GM23248 (cell line): ENCODE data around the gene KBTBD3. TPM values are rescaled to one million over a fixed set of nuclear protein-coding genes. Genes with fewer than 3 reads are reported as not detected.

Experiments
- DNase-seq: peaks from one replicate; pipeline ENCODE4 v3.0.0-alpha.2; 2015
- H2AFZ ChIP-seq: fragments of 200-600 bp; sonication (generic); 2 replicates; pipeline ENCODE4 v1.6.1; 2016; ENCODE audit warnings: antibody characterized with exemption
- H3F3A ChIP-seq: fragments of 200-600 bp; sonication (generic); 2 replicates; pipeline ENCODE4 v1.6.1; 2016; ENCODE audit warnings: mild to moderate bottlenecking, antibody characterized with exemption, mixed run types; ENCODE audit not compliant: insufficient read depth
- H3K27ac ChIP-seq: fragments of 200-600 bp; sonication (generic); 2 replicates; pipeline ENCODE4 v1.5.1; 2016; ENCODE audit warnings: mild to moderate bottlenecking
- H3K27me3 ChIP-seq: fragments of 200-600 bp; sonication (generic); replicated peaks from 2 replicates; pipeline ENCODE4 v1.6.1; 2016; ENCODE audit warnings: mild to moderate bottlenecking; ENCODE audit not compliant: insufficient read depth
- H3K36me3 ChIP-seq: fragments of 200-600 bp; sonication (generic); 2 replicates; pipeline ENCODE4 v1.6.1; 2016; ENCODE audit warnings: low read depth, mild to moderate bottlenecking
- H3K4me1 ChIP-seq: fragments of 200-600 bp; sonication (generic); 2 replicates; pipeline ENCODE4 v1.6.1; 2016; ENCODE audit warnings: mild to moderate bottlenecking; ENCODE audit not compliant: insufficient read depth
- H3K4me2 ChIP-seq: fragments of 200-600 bp; sonication (generic); one replicate; pipeline ENCODE4 v1.6.1; 2016; ENCODE audit warnings: mild to moderate bottlenecking; ENCODE audit not compliant: unreplicated experiment
- H3K4me3 ChIP-seq: fragments of 200-600 bp; sonication (generic); 2 replicates; pipeline ENCODE4 v1.5.1; 2016; ENCODE audit warnings: mild to moderate bottlenecking
- H3K79me2 ChIP-seq: fragments of 200-600 bp; sonication (generic); 2 replicates; pipeline ENCODE4 v1.6.1; 2016; ENCODE audit warnings: mild to moderate bottlenecking; ENCODE audit not compliant: insufficient read depth
- H3K9ac ChIP-seq: fragments of 200-600 bp; sonication (generic); 2 replicates; pipeline ENCODE4 v1.6.1; 2016; ENCODE audit warnings: mild to moderate bottlenecking
- H3K9me2 ChIP-seq: fragments of 200-600 bp; sonication (generic); 2 replicates; pipeline ENCODE4 v1.6.1; 2016; ENCODE audit warnings: mixed run types, mild to moderate bottlenecking, moderate library complexity; ENCODE audit not compliant: insufficient read depth
- H3K9me3 ChIP-seq: fragments of 200-600 bp; sonication (generic); one replicate; pipeline ENCODE4 v1.6.1; 2017; ENCODE audit warnings: low read depth
- H4K20me1 ChIP-seq: fragments of 200-600 bp; sonication (generic); 2 replicates; pipeline ENCODE4 v1.6.0; 2016; ENCODE audit not compliant: insufficient read depth
- EZH2 ChIP-seq: fragments of 200-600 bp; sonication (generic); IDR thresholded peaks from 2 replicates; pipeline ENCODE4 v1.6.1; 2018; ENCODE audit warnings: antibody characterized with exemption, mild to moderate bottlenecking; ENCODE audit not compliant: insufficient read depth, poor library complexity, severe bottlenecking
- EZH2phosphoT487 ChIP-seq: fragments of 200-600 bp; sonication (generic); IDR thresholded peaks from 2 replicates; pipeline ENCODE4 v1.6.1; 2018; ENCODE audit warnings: antibody characterized with exemption, moderate library complexity, mild to moderate bottlenecking, low read depth; ENCODE audit not compliant: insufficient read depth
- WGBS, 2 experiments: methylation state at CpG; one replicate each; pipeline ENCODE4 v1.1.6; 2015 to 2017; ENCODE audit warnings: low lambda C conversion rate in 2 of 2, low coverage in 1 of 2; ENCODE audit errors: missing lambda C conversion rate in 2 of 2; 5-methylcytosine and 5-hydroxymethylcytosine counted together
- in situ Hi-C: fragments of 300-500 bp; cut with MboI; formaldehyde crosslinking; loops from 2 replicates; pipeline ENCODE4 v1.15.0; 2020
- polyA plus RNA-seq: library from polyadenylated mRNA; unstranded; fragments of >200 nt; fragmentation: Nextera tagmentation; extraction: Ambion mirVana; gene quantifications from 2 replicates; pipeline ENCODE4 v1.2.1, GENCODE V29; 2016
- total RNA-seq: library from RNA; depleted of rRNA; stranded (reverse); fragments of >200 nt; shearing (Covaris generic); gene quantifications from 2 replicates; pipeline ENCODE4 v1.2.3, GENCODE V29; 2014

KBTBD3 gene
- total and polyA plus RNA-seq, 2 experiments from 2014 or later: 3.6 to 7.7 TPM

GRCh38 chr11:106082096-106082495 is 4.9 kb upstream of the KBTBD3 start:
- Histone ChIP-seq H3K27me3 (no peaks in the 10 kb centered on the region), H3K36me3 (peaks cover 33% of the 10 kb centered on the region), H4K20me1 (peaks cover 3% of the 10 kb centered on the region; the same call in 1 of the 2 replicates), H3K9me2 (no peaks in the 10 kb centered on the region), H3K4me1 (peaks cover 12% of the 10 kb centered on the region; the same call in 1 of the 2 replicates), H3K4me2 (no peak overlapping the region), H3K79me2 (peaks cover 91% of the 10 kb centered on the region), H3K27ac (no peak overlapping the region), H3K4me3 (no peak overlapping the region), H3K9ac (no peak overlapping the region), H2AFZ (no peak overlapping the region), H3F3A (peaks cover 18% of the 10 kb centered on the region; the same call in 1 of the 2 replicates), H3K9me3 (no peaks in the 10 kb centered on the region)
- TF ChIP-seq EZH2phosphoT487 (no peak), EZH2 (no peak)
- in situ Hi-C loops: no loop called here
- no peak for DNase-seq

GRCh38 chr11:106077609-106078455 is 685 bp upstream of the KBTBD3 start, which contains the start of gene AASDHPPT:
AASDHPPT (plus strand) TSS chr11:106077662; CDS start chr11:106077711, 49 bp downstream.
- H3K4me1 ChIP-seq: peaks cover 15% of the 10 kb centered on the region; the same call in 1 of the 2 replicates
- peak within 1 kb of the TSS; percentile 96 for H3K9ac ChIP-seq
- peak within 1 kb of the TSS; percentile 95 for H2AFZ ChIP-seq
- peaks cover 25% of the 10 kb centered on the region for H3K36me3 ChIP-seq
- no peaks in the 10 kb centered on the region for H3K9me3 ChIP-seq
- H3K9me2 ChIP-seq: no peaks in the 10 kb centered on the region
- peaks cover 50% of the 10 kb centered on the region for H3K79me2 ChIP-seq
- no peaks in the 10 kb centered on the region for H3F3A ChIP-seq
- 0 to 1% methylated on average over 43 to 48 of the region's 55 CpGs for WGBS, 2 experiments
- peak; percentile 70 for DNase-seq
- in situ Hi-C loops: no loop called here
- H3K4me3 ChIP-seq: peak within 1 kb of the TSS; percentile 87
- no peak for TF ChIP-seq EZH2phosphoT487
- TF ChIP-seq EZH2: no peak
- H3K27ac ChIP-seq: peak within 1 kb of the TSS; percentile 88
- H3K4me2 ChIP-seq: peak within 1 kb of the TSS; percentile 90
- no peaks in the 10 kb centered on the region for H3K27me3 ChIP-seq
- peaks cover 3% of the 10 kb centered on the region; the same call in 1 of the 2 replicates for H4K20me1 ChIP-seq

- Histone ChIP-seq H3K79me2 (peaks cover 37% of the 10 kb centered on the region), H3K4me2 (peak overlapping the region; percentile 90), H4K20me1 (no peaks in the 10 kb centered on the region), H3K9me3 (no peaks in the 10 kb centered on the region), H3F3A (no peaks in the 10 kb centered on the region), H3K27ac (peak overlapping the region; percentile 24), H3K27me3 (no peaks in the 10 kb centered on the region), H3K4me1 (peaks cover 15% of the 10 kb centered on the region; the same call in 1 of the 2 replicates), H2AFZ (peak overlapping the region; percentile 95), H3K9me2 (no peaks in the 10 kb centered on the region), H3K9ac (peak overlapping the region; percentile 71), H3K4me3 (peak overlapping the region; percentile 87), H3K36me3 (peaks cover 21% of the 10 kb centered on the region)
- in situ Hi-C loops: no loop called here
- DNase-seq: no peak
- WGBS, 2 experiments: 4 to 7% methylated on average over 19 of the region's 19 CpGs
- TF ChIP-seq EZH2 (no peak), EZH2phosphoT487 (no peak)
Observed at GRCh38 chr11:106076171-106076918, 802 bp downstream of the KBTBD3 start.

GRCh38 chr11:106072804-106073203 is 4.3 kb downstream of the KBTBD3 start:
- WGBS, 2 experiments: 85 to 90% methylated on average over 1 of the region's 1 CpG
- H3K4me2 ChIP-seq: no peak overlapping the region
- no peaks in the 10 kb centered on the region for H3K36me3 ChIP-seq
- no peaks in the 10 kb centered on the region for H3F3A ChIP-seq
- in situ Hi-C loops: no loop called here
- no peaks in the 10 kb centered on the region for H3K9me3 ChIP-seq
- no peaks in the 10 kb centered on the region for H4K20me1 ChIP-seq
- no peak overlapping the region for H3K9ac ChIP-seq
- no peak overlapping the region for H3K27ac ChIP-seq
- DNase-seq: no peak
- H3K4me1 ChIP-seq: peaks cover 3% of the 10 kb centered on the region; the same call in 1 of the 2 replicates
- no peaks in the 10 kb centered on the region for H3K9me2 ChIP-seq
- H3K4me3 ChIP-seq: no peak overlapping the region
- peaks cover 2% of the 10 kb centered on the region for H3K79me2 ChIP-seq
- no peak overlapping the region for H2AFZ ChIP-seq
- TF ChIP-seq EZH2phosphoT487 (no peak), EZH2 (no peak)
- H3K27me3 ChIP-seq: no peaks in the 10 kb centered on the region
